ENCODE data around the gene KRTAP9-1.
A peak's percentile ranks its signal among the peaks of the same experiment; 100 is the strongest.

Gene KRTAP9-1

GRCh38 chr17:41185001-41185400 lies 4.7 kb upstream of the KRTAP9-1 start:
- Histone ChIP-seq H3K4me3 (replicated peaks; ENCODE audit: insufficient read depth, low read length) (no peak overlapping the region), H3K27ac (replicated peaks) (no peak overlapping the region), H3K27me3 (ENCODE audit: insufficient read depth, poor library complexity, severe bottlenecking) (peaks cover 2% of the 10 kb centered on the region)
- TF ChIP-seq, protein P1, sequence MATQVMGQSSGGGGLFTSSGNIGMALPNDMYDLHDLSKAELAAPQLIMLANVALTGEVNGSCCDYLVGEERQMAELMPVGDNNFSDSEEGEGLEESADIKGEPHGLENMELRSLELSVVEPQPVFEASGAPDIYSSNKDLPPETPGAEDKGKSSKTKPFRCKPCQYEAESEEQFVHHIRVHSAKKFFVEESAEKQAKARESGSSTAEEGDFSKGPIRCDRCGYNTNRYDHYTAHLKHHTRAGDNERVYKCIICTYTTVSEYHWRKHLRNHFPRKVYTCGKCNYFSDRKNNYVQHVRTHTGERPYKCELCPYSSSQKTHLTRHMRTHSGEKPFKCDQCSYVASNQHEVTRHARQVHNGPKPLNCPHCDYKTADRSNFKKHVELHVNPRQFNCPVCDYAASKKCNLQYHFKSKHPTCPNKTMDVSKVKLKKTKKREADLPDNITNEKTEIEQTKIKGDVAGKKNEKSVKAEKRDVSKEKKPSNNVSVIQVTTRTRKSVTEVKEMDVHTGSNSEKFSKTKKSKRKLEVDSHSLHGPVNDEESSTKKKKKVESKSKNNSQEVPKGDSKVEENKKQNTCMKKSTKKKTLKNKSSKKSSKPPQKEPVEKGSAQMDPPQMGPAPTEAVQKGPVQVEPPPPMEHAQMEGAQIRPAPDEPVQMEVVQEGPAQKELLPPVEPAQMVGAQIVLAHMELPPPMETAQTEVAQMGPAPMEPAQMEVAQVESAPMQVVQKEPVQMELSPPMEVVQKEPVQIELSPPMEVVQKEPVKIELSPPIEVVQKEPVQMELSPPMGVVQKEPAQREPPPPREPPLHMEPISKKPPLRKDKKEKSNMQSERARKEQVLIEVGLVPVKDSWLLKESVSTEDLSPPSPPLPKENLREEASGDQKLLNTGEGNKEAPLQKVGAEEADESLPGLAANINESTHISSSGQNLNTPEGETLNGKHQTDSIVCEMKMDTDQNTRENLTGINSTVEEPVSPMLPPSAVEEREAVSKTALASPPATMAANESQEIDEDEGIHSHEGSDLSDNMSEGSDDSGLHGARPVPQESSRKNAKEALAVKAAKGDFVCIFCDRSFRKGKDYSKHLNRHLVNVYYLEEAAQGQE (IDR thresholded peaks at IDR 0.05; ENCODE audit: insufficient replicate concordance, low read depth) = no peak
- TF ChIP-seq SPI1 (IDR thresholded peaks at IDR 0.05; ENCODE audit: borderline replicate concordance, low read depth) (no peak), POLR2AphosphoS5 (IDR thresholded peaks at IDR 0.05; ENCODE audit: low read depth) (no peak), GABPA (IDR thresholded peaks at IDR 0.05; ENCODE audit: low read depth) (no peak), CTCF (IDR thresholded peaks at IDR 0.05; ENCODE audit: insufficient read depth, low read length) (no peak)
- no peak for DNase-seq (ENCODE audit: low read depth in 1 of 2, low spot score in 1 of 2)

DNA sequence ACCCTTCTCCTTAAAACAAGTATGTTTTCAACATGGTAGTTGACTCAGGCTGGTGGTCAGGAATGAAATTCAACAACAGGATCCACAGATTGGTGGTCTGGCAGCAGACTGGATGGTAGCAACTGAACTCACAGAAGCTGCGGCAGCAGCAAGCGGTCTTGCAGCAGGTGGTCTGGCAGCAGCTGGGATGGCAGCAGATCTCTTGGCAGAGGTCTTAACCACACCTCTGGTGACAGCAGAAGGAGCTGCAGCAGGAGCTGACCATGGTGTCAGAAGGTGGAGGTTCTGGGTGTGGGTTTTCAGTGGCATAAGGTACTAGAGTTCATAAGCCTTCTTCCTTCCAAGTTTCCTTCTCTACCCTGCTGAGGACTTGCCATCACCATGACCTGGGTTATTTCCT lies 2.8 kb upstream of the KRTAP9-1 start:
- no peak overlapping the region for H3K27ac ChIP-seq (replicated peaks)
- no peak overlapping the region for H3K4me3 ChIP-seq (replicated peaks; ENCODE audit: insufficient read depth, low read length)
- H3K27me3 ChIP-seq (ENCODE audit: insufficient read depth, poor library complexity, severe bottlenecking) = peaks cover 2% of the 10 kb centered on the region
- no peak for DNase-seq (ENCODE audit: low read depth in 1 of 2, low spot score in 1 of 2)
- TF ChIP-seq, protein P1 (IDR thresholded peaks at IDR 0.05; ENCODE audit: insufficient replicate concordance, low read depth) = peak; percentile 60
- no peak for TF ChIP-seq SPI1 (IDR thresholded peaks at IDR 0.05; ENCODE audit: borderline replicate concordance, low read depth)

DNA sequence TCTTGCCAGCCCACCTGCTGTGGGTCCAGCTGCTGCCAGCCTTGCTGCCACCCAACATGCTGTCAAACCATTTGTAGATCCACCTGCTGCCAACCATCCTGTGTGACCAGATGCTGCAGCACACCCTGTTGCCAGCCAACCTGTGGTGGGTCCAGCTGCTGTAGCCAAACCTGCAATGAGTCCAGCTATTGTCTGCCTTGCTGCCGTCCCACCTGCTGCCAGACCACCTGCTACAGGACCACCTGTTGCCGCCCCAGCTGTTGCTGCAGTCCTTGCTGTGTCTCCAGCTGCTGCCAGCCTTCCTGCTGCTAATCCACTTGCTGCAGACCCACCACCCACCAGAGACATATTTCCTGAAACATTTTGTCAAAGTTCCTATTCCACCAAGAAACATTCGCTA lies 641 bp downstream of the KRTAP9-1 start:
- Histone ChIP-seq H3K27ac (replicated peaks) (no peak overlapping the region), H3K27me3 (ENCODE audit: insufficient read depth, poor library complexity, severe bottlenecking) (peaks cover 2% of the 10 kb centered on the region), H3K4me3 (replicated peaks; ENCODE audit: insufficient read depth, low read length) (no peak overlapping the region)
- DNase-seq (ENCODE audit: low read depth in 1 of 2, low spot score in 1 of 2) = no peak
- TF ChIP-seq GABPA (IDR thresholded peaks at IDR 0.05; ENCODE audit: low read depth) (no peak), CTCF (IDR thresholded peaks at IDR 0.05; ENCODE audit: insufficient read depth, low read length) (no peak), POLR2AphosphoS5 (IDR thresholded peaks at IDR 0.05; ENCODE audit: low read depth) (no peak), SPI1 (IDR thresholded peaks at IDR 0.05; ENCODE audit: borderline replicate concordance, low read depth) (no peak)
- TF ChIP-seq, protein P1 (IDR thresholded peaks at IDR 0.05; ENCODE audit: insufficient replicate concordance, low read depth) = no peak

GRCh38 chr17:41196068-41196467 lies 6.4 kb downstream of the KRTAP9-1 start:
- TF ChIP-seq CTCF (IDR thresholded peaks at IDR 0.05; ENCODE audit: insufficient read depth, low read length) (no peak), POLR2AphosphoS5 (IDR thresholded peaks at IDR 0.05; ENCODE audit: low read depth) (no peak), GABPA (IDR thresholded peaks at IDR 0.05; ENCODE audit: low read depth) (no peak), SPI1 (IDR thresholded peaks at IDR 0.05; ENCODE audit: borderline replicate concordance, low read depth) (no peak)
- TF ChIP-seq, protein P1 (IDR thresholded peaks at IDR 0.05; ENCODE audit: insufficient replicate concordance, low read depth) = no peak
- Histone ChIP-seq H3K27me3 (ENCODE audit: insufficient read depth, poor library complexity, severe bottlenecking) (no peaks in the 10 kb centered on the region), H3K27ac (replicated peaks) (no peak overlapping the region), H3K4me3 (replicated peaks; ENCODE audit: insufficient read depth, low read length) (no peak overlapping the region)
- no peak for DNase-seq (ENCODE audit: low read depth in 1 of 2, low spot score in 1 of 2)
